GM12873 (cell line): ENCODE measurements around the gene PTOV1.

ENCODE experiments used
- CTCF ChIP-seq: IDR thresholded peaks from 2 replicates; pipeline ENCODE4 v1.5.1; 2012; ENCODE audit warnings: low read depth, mild to moderate bottlenecking, moderate library complexity, low read length, control low read depth; ENCODE audit not compliant: insufficient read depth; ENCODE audit errors: missing control alignments

PTOV1 gene

GRCh38 chr19:49820125-49820524 lies 30.8 kb upstream of the PTOV1 start:
- TF ChIP-seq CTCF: no peak

GRCh38 chr19:49823472-49823871 lies 27.5 kb upstream of the PTOV1 start:
- no peak for TF ChIP-seq CTCF

GRCh38 chr19:49824662-49825061 lies 26.3 kb upstream of the PTOV1 start:
- TF ChIP-seq CTCF: no peak

GRCh38 chr19:49827034-49827433 lies 23.9 kb upstream of the PTOV1 start:
- no peak for TF ChIP-seq CTCF

GRCh38 chr19:49829200-49829599 lies 21.8 kb upstream of the PTOV1 start:
- no peak for TF ChIP-seq CTCF

- TF ChIP-seq CTCF: no peak
Observed at GRCh38 chr19:49829721-49830120, 21.2 kb upstream of the PTOV1 start.

- TF ChIP-seq CTCF: no peak
Observed at GRCh38 chr19:49830766-49831165, 20.2 kb upstream of the PTOV1 start.
